IMR-90 (cell line): Measurements from ENCODE around the gene EIF4G3. TPM values are rescaled to one million over a fixed set of nuclear protein-coding genes. Genes with fewer than 3 reads are reported as not detected.

ENCODE experiments used
- ATAC-seq: fragments of 200-7000 bp; cut with Tn5 transposase; 2 replicates; pipeline ENCODE4 v1.9.1; 2020; ENCODE audit warnings: low read depth, mild to moderate bottlenecking, moderate library complexity
- BruUV-seq: library from RNA; stranded (reverse); fragments of 400-500 nt; replicated peaks from 2 replicates; lab custom pipeline; 2021; lab: Mats Ljungman, UMichigan
- CTCF ChIA-PET: fragments of 300-600 bp; formaldehyde crosslinking; extraction: SDS; loops from one replicate; lab custom pipeline; 2021; ENCODE audit warnings: antibody characterized with exemption; lab: Yijun Ruan, JAX
- POLR2A ChIA-PET: fragments of 300-600 bp; sonication (Branson Sonifier 250); formaldehyde crosslinking; loops from one replicate; lab custom pipeline; 2022; ENCODE audit warnings: antibody characterized with exemption; ENCODE audit not compliant: unreplicated experiment; lab: Charles Lee
- DNase-seq: peaks from one replicate; pipeline ENCODE4 v3.0.0; 2013
- H2AFZ ChIP-seq: replicated peaks from 2 replicates; pipeline ENCODE3; 2013; ENCODE audit warnings: low read length, mild to moderate bottlenecking; ENCODE audit not compliant: poor library complexity
- H2AK5ac ChIP-seq: 2 replicates; pipeline ENCODE4 v1.6.1; 2013; ENCODE audit warnings: low read depth, low read length, inconsistent platforms
- H2AK9ac ChIP-seq: replicated peaks from 2 replicates; pipeline ENCODE3; 2013; ENCODE audit warnings: mild to moderate bottlenecking, low read depth, low read length, moderate library complexity; ENCODE audit not compliant: poor library complexity
- H2BK120ac ChIP-seq: 2 replicates; pipeline ENCODE4 v1.6.1; 2013; ENCODE audit warnings: low read depth, low read length, inconsistent platforms
- H2BK15ac ChIP-seq: 3 replicates; pipeline ENCODE4 v1.6.1; 2013; ENCODE audit warnings: low read depth, low read length, inconsistent platforms
- H2BK20ac ChIP-seq: 2 replicates; pipeline ENCODE4 v1.6.1; 2013; ENCODE audit warnings: low read depth, mild to moderate bottlenecking, inconsistent platforms, low read length, moderate library complexity
- H2BK5ac ChIP-seq: 2 replicates; pipeline ENCODE4 v1.6.1; 2013; ENCODE audit warnings: mild to moderate bottlenecking, low read depth, low read length, inconsistent platforms; ENCODE audit not compliant: poor library complexity, severe bottlenecking
- H3K14ac ChIP-seq: replicated peaks from 2 replicates; pipeline ENCODE4 v1.6.1; 2013; ENCODE audit warnings: low read depth, low read length, inconsistent platforms
- H3K18ac ChIP-seq: 2 replicates; pipeline ENCODE4 v1.6.1; 2013; ENCODE audit warnings: low read depth, low read length, control low read depth
- H3K23ac ChIP-seq: 2 replicates; pipeline ENCODE4 v1.6.1; 2013; ENCODE audit warnings: low read depth, low read length, inconsistent platforms
- H3K27ac ChIP-seq: 2 replicates; pipeline ENCODE4 v1.5.1; 2013; ENCODE audit warnings: mild to moderate bottlenecking, control low read depth, low read length; ENCODE audit not compliant: insufficient read depth
- H3K27me3 ChIP-seq: 2 replicates; pipeline ENCODE4 v1.6.1; 2013; ENCODE audit warnings: low read length; ENCODE audit not compliant: control insufficient read depth, insufficient read depth
- H3K36me3 ChIP-seq: 2 replicates; pipeline ENCODE4 v1.6.1; 2013; ENCODE audit warnings: low read length, mixed read lengths; ENCODE audit not compliant: control insufficient read depth, insufficient read depth
- H3K4ac ChIP-seq: 2 replicates; pipeline ENCODE4 v1.6.1; 2013; ENCODE audit warnings: low read depth, low read length, inconsistent platforms
- H3K4me1 ChIP-seq: 2 replicates; pipeline ENCODE4 v1.6.1; 2013; ENCODE audit warnings: low read length, mixed read lengths; ENCODE audit not compliant: control insufficient read depth, insufficient read depth
- H3K4me2 ChIP-seq: 2 replicates; pipeline ENCODE4 v1.6.1; 2013; ENCODE audit warnings: low read depth, mild to moderate bottlenecking, control low read depth, low read length, moderate library complexity
- H3K4me3 ChIP-seq: 2 replicates; pipeline ENCODE4 v1.5.1; 2013; ENCODE audit warnings: low read depth, mild to moderate bottlenecking, control low read depth, low read length, moderate library complexity; ENCODE audit not compliant: insufficient read depth
- H3K56ac ChIP-seq: 2 replicates; pipeline ENCODE4 v1.6.1; 2013; ENCODE audit warnings: low read length, inconsistent platforms; ENCODE audit not compliant: insufficient read depth; ENCODE audit errors: extremely low read depth
- H3K79me1 ChIP-seq, 2 experiments: 2 replicates each; pipeline ENCODE4 v1.6.1; 2013; ENCODE audit warnings: low read length in 2 of 2, inconsistent platforms in 1 of 2, low read depth in 1 of 2
- H3K9ac ChIP-seq: 2 replicates; pipeline ENCODE4 v1.6.1; 2013; ENCODE audit warnings: low read depth, low read length, control low read depth
- H3K9me1 ChIP-seq: 2 replicates; pipeline ENCODE4 v1.6.1; 2013; ENCODE audit warnings: low read length, inconsistent platforms; ENCODE audit not compliant: insufficient read depth
- H3K9me3 ChIP-seq: 2 replicates; pipeline ENCODE4 v1.6.1; 2013; ENCODE audit warnings: low read length; ENCODE audit not compliant: control insufficient read depth, insufficient read depth
- H4K20me1 ChIP-seq: 2 replicates; pipeline ENCODE4 v1.6.1; 2013; ENCODE audit warnings: low read length, inconsistent platforms; ENCODE audit not compliant: insufficient read depth
- H4K5ac ChIP-seq: 2 replicates; pipeline ENCODE4 v1.6.1; 2013; ENCODE audit warnings: mild to moderate bottlenecking, low read depth, low read length, control low read depth
- H4K8ac ChIP-seq, 2 experiments: 2 replicates each; pipeline ENCODE4 v1.6.1; 2013; ENCODE audit warnings: low read depth in 2 of 2, low read length in 2 of 2, control low read depth in 1 of 2, inconsistent platforms in 1 of 2
- H4K91ac ChIP-seq: 2 replicates; pipeline ENCODE4 v1.6.1; 2013; ENCODE audit warnings: low read depth, low read length, inconsistent platforms; ENCODE audit not compliant: insufficient read depth
- BHLHE40 ChIP-seq: fragments of 150-350 bp; IDR thresholded peaks from 2 replicates; pipeline ENCODE4 v1.6.1; 2016; ENCODE audit warnings: mild to moderate bottlenecking, low read depth, low read length
- CEBPB ChIP-seq: IDR thresholded peaks from 2 replicates; pipeline ENCODE4 v1.6.1; 2012; ENCODE audit warnings: low read depth, low read length, improper control_type of control experiment
- CHD1 ChIP-seq: IDR thresholded peaks from 2 replicates; pipeline ENCODE4 v1.6.1; 2012; ENCODE audit warnings: low read depth, low read length, improper control_type of control experiment
- CTCF ChIP-seq: conservative IDR thresholded peaks from 2 replicates; pipeline ENCODE4 v1.5.1; 2012; ENCODE audit warnings: mild to moderate bottlenecking, low read depth, low read length, improper control_type of control experiment
- ELK1 ChIP-seq: fragments of 150-350 bp; IDR thresholded peaks from 2 replicates; pipeline ENCODE4 v1.6.1; 2016; ENCODE audit warnings: low read depth, mild to moderate bottlenecking, low read length, moderate library complexity, borderline replicate concordance
- FOS ChIP-seq: fragments of 150-350 bp; IDR thresholded peaks from 2 replicates; pipeline ENCODE4 v1.6.1; 2016; ENCODE audit warnings: low read depth, low read length
- MAFK ChIP-seq: IDR thresholded peaks from 2 replicates; pipeline ENCODE4 v1.6.1; 2012; ENCODE audit warnings: low read depth, low read length, improper control_type of control experiment
- MAZ ChIP-seq: IDR thresholded peaks from 2 replicates; pipeline ENCODE4 v1.6.1; 2012; ENCODE audit warnings: low read depth, mild to moderate bottlenecking, low read length, improper control_type of control experiment, moderate library complexity, borderline replicate concordance
- MXI1 ChIP-seq: IDR thresholded peaks from 2 replicates; pipeline ENCODE4 v1.6.1; 2012; ENCODE audit warnings: low read depth, mild to moderate bottlenecking, low read length, moderate library complexity, borderline replicate concordance
- NFE2L2 ChIP-seq: fragments of 150-350 bp; IDR thresholded peaks from 2 replicates; pipeline ENCODE4 v1.6.1; 2016; ENCODE audit warnings: low read depth, mild to moderate bottlenecking, low read length
- POLR2A ChIP-seq: IDR thresholded peaks from 2 replicates; pipeline ENCODE4 v1.6.1; 2012; ENCODE audit warnings: mild to moderate bottlenecking, low read depth, low read length
- RAD21 ChIP-seq: IDR thresholded peaks from 2 replicates; pipeline ENCODE4 v1.6.1; 2012; ENCODE audit warnings: low read length, improper control_type of control experiment
- RFX5 ChIP-seq: IDR thresholded peaks from 2 replicates; pipeline ENCODE4 v1.8.0; 2012; ENCODE audit warnings: low read depth, mild to moderate bottlenecking, low read length, moderate library complexity
- SMC3 ChIP-seq: fragments of 150-350 bp; IDR thresholded peaks from 2 replicates; pipeline ENCODE4 v1.6.1; 2016; ENCODE audit warnings: low read depth, mild to moderate bottlenecking, antibody characterized with exemption, low read length, moderate library complexity
- USF2 ChIP-seq: fragments of 150-350 bp; IDR thresholded peaks from 2 replicates; pipeline ENCODE4 v1.6.1; 2017; ENCODE audit warnings: mild to moderate bottlenecking, antibody characterized with exemption, low read length, low read depth
- WGBS, 2 experiments: methylation state at CpG; one replicate each; pipeline versions ENCODE4 v1.1.5 to v1.1.7; 2013; ENCODE audit warnings: missing lambda C conversion rate in 2 of 2; ENCODE audit not compliant: insufficient read length in 1 of 2; ENCODE audit errors: extremely low coverage in 2 of 2; 5-methylcytosine and 5-hydroxymethylcytosine counted together
- dilution Hi-C: fragments of 300-500 bp; cut with HindIII; formaldehyde crosslinking; loops from one replicate; pipeline ENCODE4 v1.14.3; 2018; ENCODE audit warnings: low sequenced_read_pairs; ENCODE audit not compliant: unreplicated experiment
- in situ Hi-C: fragments of 300-500 bp; cut with MboI; formaldehyde crosslinking; loops from 3 replicates; pipeline ENCODE4 v1.14.3; 2019; ENCODE audit warnings: low sequenced_read_pairs, inconsistent platforms, mixed read lengths
- intact Hi-C: fragments of 100-400 bp; cut with micrococcal nuclease; formaldehyde crosslinking; loops from 2 replicates; pipeline ENCODE4 v1.10.0; 2022
- polyA plus RNA-seq, 3 experiments: library from polyadenylated mRNA; depleted of rRNA; stranded (reverse); fragments of >200 nt; gene quantifications; 2 replicates each; pipeline ENCODE4 v1.2.3, GENCODE V29; 2012; ENCODE audit warnings: low replicate concordance in 1 of 3
- total RNA-seq: library from RNA; depleted of rRNA; stranded (reverse); fragments of >200 nt; gene quantifications from 2 replicates; pipeline ENCODE4 v1.2.3, GENCODE V29; 2012

EIF4G3 gene
- total and polyA plus RNA-seq, 2 of the 4 experiments (the other 2 are of a cell fraction) = 25.8 to 49.2 TPM

DNA sequence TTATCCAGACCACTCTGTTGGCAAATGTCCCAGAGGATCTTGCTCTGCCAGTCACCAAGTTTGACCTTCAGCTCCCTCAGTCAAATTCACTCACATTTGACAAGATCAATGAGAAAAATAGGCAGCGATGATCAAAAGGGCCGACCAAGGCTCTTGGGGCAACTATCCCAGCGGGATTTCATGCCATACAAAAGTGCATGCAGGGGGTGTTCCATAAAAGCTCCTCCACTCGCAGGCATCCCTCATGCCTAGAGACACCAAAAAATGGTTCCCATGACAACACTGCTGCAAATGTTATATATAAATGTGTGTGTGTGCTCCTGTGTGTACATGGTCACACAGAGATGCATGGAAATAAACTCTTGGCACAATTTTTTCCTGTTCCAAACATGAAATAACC lies 16.2 kb upstream of the EIF4G3 start:
- dilution Hi-C loops (no loop called here), in situ Hi-C loops (loop anchor here (10.0 kb wide), 2 partner anchors 208 to 408 kb away; partner anchors contain the start of gene HP1BP3), intact Hi-C loops (loop anchor here (10.0 kb wide), 2 partner anchors 248 to 668 kb away; no protein-coding TSS in a partner anchor)
- H2AFZ ChIP-seq = no peak overlapping the region
- no peak overlapping the region for H2BK15ac ChIP-seq
- H4K8ac ChIP-seq = no peak overlapping the region
- BruUV-seq = no TSS peak
- H3K14ac ChIP-seq = 0 out of 2 replicates have a peak overlapping the region, but pooled peaks have one; percentile 1
- no peak overlapping the region for H4K5ac ChIP-seq
- H3K9me3 ChIP-seq = no peaks in the 10 kb centered on the region
- no peak overlapping the region for H3K27ac ChIP-seq
- no peak overlapping the region; the same call in 1 of the 2 replicates for H3K4ac ChIP-seq
- H2AK9ac ChIP-seq = no peak overlapping the region
- H3K4me3 ChIP-seq = no peak overlapping the region
- no CpG with 5 or more reads among the region's 4 CpGs for WGBS, 2 experiments
- no peak overlapping the region for H3K23ac ChIP-seq
- ATAC-seq (no peak), DNase-seq (no peak)
- no peaks in the 10 kb centered on the region for H3K27me3 ChIP-seq
- H3K79me1 ChIP-seq = no peaks in the 10 kb centered on the region
- no peaks in the 10 kb centered on the region for H4K20me1 ChIP-seq
- H3K4me2 ChIP-seq = no peak overlapping the region
- no peak overlapping the region for H2AK5ac ChIP-seq
- 0 out of 2 replicates have a peak, but pooled peaks cover 2% of the 10 kb centered on the region for H3K4me1 ChIP-seq
- no peak overlapping the region for H4K91ac ChIP-seq
- TF ChIP-seq MXI1 (no peak), USF2 (no peak), CTCF (no peak), BHLHE40 (no peak), NFE2L2 (no peak), RFX5 (no peak), MAFK (no peak), CEBPB (no peak), ELK1 (no peak), POLR2A (no peak), RAD21 (no peak), SMC3 (no peak), MAZ (no peak), CHD1 (no peak), FOS (no peak)
- no peak overlapping the region for H3K56ac ChIP-seq
- no peaks in the 10 kb centered on the region for H3K36me3 ChIP-seq
- no peak overlapping the region for H2BK20ac ChIP-seq
- no peaks in the 10 kb centered on the region for H3K9me1 ChIP-seq
- CTCF ChIA-PET = interaction anchor here (0.6 to 1.1 kb wide), 4 partner anchors 16 to 499 kb away, joined by 3 to 5 read pairs (median 3); no protein-coding TSS in a partner anchor
- POLR2A ChIA-PET = no interaction called here
- no peak overlapping the region for H2BK5ac ChIP-seq
- H3K18ac ChIP-seq = no peak overlapping the region
- H2BK120ac ChIP-seq = no peak overlapping the region
- H3K9ac ChIP-seq = no peak overlapping the region
